ENCODE results near the gene JTB. TPM values are rescaled to one million over a fixed set of nuclear protein-coding genes. Genes with fewer than 3 reads are reported as not detected.

JTB gene
- total RNA-seq, 1 experiment from 2014 or later = 115 TPM

GRCh38 chr1:153962088-153963029 lies 15.1 kb downstream of the JTB start:
- BruUV-seq (replicated peaks) = no TSS peak
- Mint-ChIP-seq H3K27ac (ENCODE audit: unreplicated experiment) (peak overlapping the region; percentile 79), H3K4me1 (ENCODE audit: low read depth, unreplicated experiment) (peaks cover 42% of the 10 kb centered on the region), H3K4me3 (ENCODE audit: low read depth, unreplicated experiment) (peak overlapping the region; percentile 79), H3K27me3 (ENCODE audit: unreplicated experiment) (no peaks in the 10 kb centered on the region), H3K9me3 (ENCODE audit: low read depth, unreplicated experiment) (no peaks in the 10 kb centered on the region), H3K36me3 (ENCODE audit: insufficient read depth, unreplicated experiment) (peaks cover 75% of the 10 kb centered on the region)
- CTCF ChIA-PET = interaction anchor here (0.7 to 2.3 kb wide), 5 partner anchors 9 to 165 kb away, joined by 3 to 9 read pairs (median 5); partner anchors contain the start of genes DENND4B and RPS27
- DNase-seq = peak; percentile 41
- intact Hi-C loops (cut with micrococcal nuclease; ENCODE audit: unreplicated experiment) = no loop called here
- TF ChIP-seq CTCF (IDR thresholded peaks at IDR 0.05; ENCODE audit: unreplicated experiment) = no peak

- peak overlapping the region; percentile 79 for H3K4me3 Mint-ChIP-seq (ENCODE audit: low read depth, unreplicated experiment)
- no peak for TF ChIP-seq CTCF (IDR thresholded peaks at IDR 0.05; ENCODE audit: unreplicated experiment)
- no peak overlapping the region for H3K27ac Mint-ChIP-seq (ENCODE audit: unreplicated experiment)
- H3K36me3 Mint-ChIP-seq (ENCODE audit: insufficient read depth, unreplicated experiment) = peaks cover 67% of the 10 kb centered on the region
- BruUV-seq (replicated peaks) = no TSS peak
- no peaks in the 10 kb centered on the region for H3K9me3 Mint-ChIP-seq (ENCODE audit: low read depth, unreplicated experiment)
- H3K27me3 Mint-ChIP-seq (ENCODE audit: unreplicated experiment) = no peaks in the 10 kb centered on the region
- DNase-seq = no peak
- intact Hi-C loops (cut with micrococcal nuclease; ENCODE audit: unreplicated experiment) = no loop called here
- H3K4me1 Mint-ChIP-seq (ENCODE audit: low read depth, unreplicated experiment) = peaks cover 50% of the 10 kb centered on the region
- CTCF ChIA-PET = no interaction called here
These were observed 16.1 kb downstream of the JTB start for GRCh38 chr1:153961421-153961820.

- peaks cover 41% of the 10 kb centered on the region for H3K4me1 Mint-ChIP-seq (ENCODE audit: low read depth, unreplicated experiment)
- BruUV-seq (replicated peaks) = no TSS peak
- no peak for DNase-seq
- no peak overlapping the region for H3K4me3 Mint-ChIP-seq (ENCODE audit: low read depth, unreplicated experiment)
- CTCF ChIA-PET = no interaction called here
- no peak overlapping the region for H3K27ac Mint-ChIP-seq (ENCODE audit: unreplicated experiment)
- intact Hi-C loops (cut with micrococcal nuclease; ENCODE audit: unreplicated experiment) = no loop called here
- H3K36me3 Mint-ChIP-seq (ENCODE audit: insufficient read depth, unreplicated experiment) = peaks cover 59% of the 10 kb centered on the region
- no peak for TF ChIP-seq CTCF (IDR thresholded peaks at IDR 0.05; ENCODE audit: unreplicated experiment)
- H3K9me3 Mint-ChIP-seq (ENCODE audit: low read depth, unreplicated experiment) = no peaks in the 10 kb centered on the region
- no peaks in the 10 kb centered on the region for H3K27me3 Mint-ChIP-seq (ENCODE audit: unreplicated experiment)
These were observed 17.3 kb downstream of the JTB start for GRCh38 chr1:153960206-153960605.

GRCh38 chr1:153959454-153959853 lies 18.0 kb downstream of the JTB start:
- Mint-ChIP-seq H3K4me1 (ENCODE audit: low read depth, unreplicated experiment) (peaks cover 39% of the 10 kb centered on the region), H3K27me3 (ENCODE audit: unreplicated experiment) (no peaks in the 10 kb centered on the region), H3K36me3 (ENCODE audit: insufficient read depth, unreplicated experiment) (peaks cover 55% of the 10 kb centered on the region), H3K27ac (ENCODE audit: unreplicated experiment) (no peak overlapping the region), H3K4me3 (ENCODE audit: low read depth, unreplicated experiment) (no peak overlapping the region), H3K9me3 (ENCODE audit: low read depth, unreplicated experiment) (no peaks in the 10 kb centered on the region)
- intact Hi-C loops (cut with micrococcal nuclease; ENCODE audit: unreplicated experiment) = no loop called here
- no peak for TF ChIP-seq CTCF (IDR thresholded peaks at IDR 0.05; ENCODE audit: unreplicated experiment)
- TSS peak; percentile 0 for BruUV-seq (replicated peaks)
- CTCF ChIA-PET = interaction anchor here (1.0 to 3.2 kb wide), 2 partner anchors 8 to 18 kb away, joined by 3 to 16 read pairs; partner anchors contain the start of genes CREB3L4 and JTB
- DNase-seq = no peak

Data from Calu3 (cell line).